CD4-positive, alpha-beta T cell treated with Interferon alpha-2 for 1 hour (primary cell): ENCODE data around the gene PFKFB3.
"Not testable (repeated sequence)": the region's sequence is repeated elsewhere in the genome, so short reads cannot be mapped to it uniquely, and the experiment has no call there.

Experiments used
- DNase-seq, 2 donors: peaks; one replicate each; pipeline ENCODE4 v3.0.0-alpha.2; 2020 to 2022

The PFKFB3 gene

GRCh38 chr10:6239213-6239991, 36.7 kb downstream of the PFKFB3 start:
- peak; percentile 42 to 67 for DNase-seq

- no peak for DNase-seq
These were observed 37.5 kb downstream of the PFKFB3 start for GRCh38 chr10:6240254-6240653.

- DNase-seq, result no peak
These were observed 39.4 kb downstream of the PFKFB3 start for GRCh38 chr10:6242089-6242488.

GRCh38 chr10:6244510-6244909, 41.8 kb downstream of the PFKFB3 start:
- no peak for DNase-seq

GRCh38 chr10:6247041-6247712, 44.4 kb downstream of the PFKFB3 start:
- DNase-seq, result no peak

- not testable (repeated sequence) for DNase-seq
These were observed 46.2 kb downstream of the PFKFB3 start for GRCh38 chr10:6248908-6249307.

GRCh38 chr10:6249698-6250097, 47.0 kb downstream of the PFKFB3 start:
- DNase-seq, result no peak

GRCh38 chr10:6250745-6251144, 48.0 kb downstream of the PFKFB3 start:
- DNase-seq, result no peak

- DNase-seq, result peak in 1 of 2 donors; percentile 20
These were observed 51.5 kb downstream of the PFKFB3 start for GRCh38 chr10:6254201-6254600.

- no peak for DNase-seq
These were observed 52.9 kb downstream of the PFKFB3 start for GRCh38 chr10:6255548-6256061.

- DNase-seq, result no peak
These were observed 53.7 kb downstream of the PFKFB3 start for GRCh38 chr10:6256439-6256838.

- no peak for DNase-seq
These were observed 56.4 kb downstream of the PFKFB3 start for GRCh38 chr10:6259153-6259552.

GRCh38 chr10:6260843-6261242, 58.1 kb downstream of the PFKFB3 start:
- DNase-seq, result no peak

- DNase-seq, result no peak
These were observed 65.2 kb downstream of the PFKFB3 start for GRCh38 chr10:6267941-6268340.

GRCh38 chr10:6269432-6269831, 66.7 kb downstream of the PFKFB3 start:
- DNase-seq, result no peak

- DNase-seq, result peak; percentile 65 to 73
These were observed 67.5 kb downstream of the PFKFB3 start for GRCh38 chr10:6269953-6270867.

- DNase-seq, result no peak
These were observed 68.2 kb downstream of the PFKFB3 start for GRCh38 chr10:6270951-6271350.

GRCh38 chr10:6271663-6272062, 68.9 kb downstream of the PFKFB3 start:
- no peak for DNase-seq

- DNase-seq, result no peak
These were observed 69.4 kb downstream of the PFKFB3 start for GRCh38 chr10:6272126-6272525.

GRCh38 chr10:6273351-6273750, 70.6 kb downstream of the PFKFB3 start:
- no peak for DNase-seq

- no peak for DNase-seq
These were observed 71.3 kb downstream of the PFKFB3 start for GRCh38 chr10:6274040-6274439.

- no peak for DNase-seq
These were observed 71.8 kb downstream of the PFKFB3 start for GRCh38 chr10:6274484-6274883.
